GM19238 (cell line): ENCODE data around the gene DFFA.
"Not testable (repeated sequence)": the region's sequence is repeated elsewhere in the genome, so short reads cannot be mapped to it uniquely, and the experiment has no call there.

Experiments used
- DNase-seq: peaks from one replicate; pipeline ENCODE4 v3.0.0; 2011; ENCODE audit warnings: low spot score; ENCODE audit not compliant: insufficient read length

The DFFA gene

GRCh38 chr1:10430216-10431069 lies 41.9 kb downstream of the DFFA start, which contains the start of gene CENPS:
TSS of gene CENPS (plus strand) at chr1:10430433. CDS start at chr1:10430518, 85 bp downstream.
- DNase-seq: peak; percentile 96

- DNase-seq: no peak
Measured at GRCh38 chr1:10429868-10430215, 42.5 kb downstream of the DFFA start.

DNA sequence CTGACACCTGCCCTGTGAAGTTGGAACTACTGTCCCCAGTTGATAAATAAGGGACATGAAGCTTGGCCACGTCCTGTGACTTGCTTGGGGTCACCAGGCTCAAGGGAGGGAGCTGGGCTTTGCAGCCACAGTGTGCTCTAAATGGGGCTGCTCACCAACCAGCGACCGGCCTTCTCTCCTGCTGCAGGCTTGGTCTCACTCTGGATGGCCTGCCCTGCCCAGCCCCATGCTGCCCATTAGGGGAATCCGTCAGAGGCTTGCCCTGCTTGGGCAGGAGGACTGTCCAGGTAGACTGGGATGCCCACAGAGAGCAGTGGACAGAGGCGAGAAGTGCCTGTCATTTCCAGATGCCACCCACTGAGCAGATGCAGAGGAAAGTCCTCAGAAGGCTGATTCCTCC lies 43.3 kb downstream of the DFFA start:
- no peak for DNase-seq

DNA sequence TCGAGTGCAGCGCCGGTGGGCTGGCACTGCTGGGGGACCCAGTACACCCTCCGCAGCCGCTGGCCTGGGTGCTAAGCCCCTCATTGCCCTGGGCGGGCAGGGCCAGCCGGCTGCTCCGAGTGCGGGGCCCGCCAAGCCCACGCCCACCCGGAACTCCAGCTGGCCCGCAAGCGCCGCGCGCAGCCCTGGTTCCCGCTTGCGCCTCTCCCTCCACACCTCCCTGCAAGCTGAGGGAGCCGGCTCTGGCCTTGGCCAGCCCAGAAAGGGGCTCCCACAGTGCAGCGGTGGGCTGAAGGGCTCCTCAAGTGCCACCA lies 45.8 kb downstream of the DFFA start:
- DNase-seq: not testable (repeated sequence)

- not testable (repeated sequence) for DNase-seq
Measured at GRCh38 chr1:10425826-10426534, 46.3 kb downstream of the DFFA start.

GRCh38 chr1:10424651-10425050 lies 47.7 kb downstream of the DFFA start:
- DNase-seq: no peak

DNA sequence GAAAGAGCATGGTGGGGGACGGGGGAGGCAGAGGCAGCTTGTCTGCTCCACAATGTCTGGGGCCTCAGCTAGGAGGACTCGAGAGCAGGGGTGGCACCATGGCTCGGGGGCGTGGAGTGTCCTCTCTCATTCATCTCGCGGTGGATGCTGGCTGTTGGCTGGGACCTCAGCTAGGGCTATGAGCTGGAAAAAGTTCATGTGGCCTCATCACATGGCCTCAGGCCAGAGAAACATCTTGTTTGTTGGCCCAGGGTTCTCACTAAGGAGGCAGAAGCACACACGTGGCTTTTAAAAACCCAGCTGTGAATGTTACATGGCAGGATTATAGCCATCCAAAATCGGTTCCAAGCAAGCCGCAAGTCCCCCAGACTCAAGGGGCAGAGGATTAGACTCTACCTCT lies 48.3 kb downstream of the DFFA start:
- no peak for DNase-seq

DNA sequence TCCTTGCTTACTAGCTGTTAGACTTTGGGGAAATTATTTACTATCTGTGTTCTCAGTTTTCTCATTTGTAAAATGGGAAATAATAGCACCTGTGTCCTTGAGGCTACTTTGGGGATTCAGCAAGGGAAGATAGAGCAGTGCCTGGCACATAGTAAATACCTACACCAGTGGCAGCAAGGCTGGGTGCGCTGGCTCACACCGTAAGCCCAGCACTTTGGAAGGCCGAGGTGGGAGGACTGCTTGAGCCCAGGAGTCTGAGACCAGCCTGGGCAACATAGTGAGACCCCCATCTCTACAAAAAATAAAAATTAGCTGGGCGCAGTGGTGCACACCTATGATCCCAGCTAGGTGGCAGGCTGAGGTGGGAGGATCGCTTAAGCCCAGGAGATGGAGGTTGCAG lies 50.7 kb downstream of the DFFA start:
- DNase-seq: no peak

GRCh38 chr1:10419351-10419750 lies 53.0 kb downstream of the DFFA start:
- no peak for DNase-seq

- DNase-seq: not testable (repeated sequence)
Measured at GRCh38 chr1:10418741-10419140, 53.6 kb downstream of the DFFA start.

DNA sequence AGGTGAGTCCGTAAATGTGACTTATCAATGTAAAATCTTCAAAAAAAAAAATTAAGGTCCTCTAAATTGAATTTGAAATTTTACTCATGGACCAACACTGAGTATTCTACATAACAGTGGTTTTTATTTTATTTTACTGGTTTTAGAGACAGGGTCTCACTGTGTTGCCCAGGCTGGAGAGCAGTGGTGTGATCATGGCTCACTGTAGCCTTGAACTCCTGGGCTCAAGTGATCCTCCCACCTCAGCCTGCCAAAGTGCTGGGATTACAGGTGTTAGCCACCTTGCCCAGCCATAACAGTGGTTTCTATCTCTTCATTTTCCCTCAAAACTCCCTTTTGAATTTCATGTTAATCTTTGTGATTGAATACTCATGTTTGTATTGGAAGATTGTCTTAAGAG lies 56.4 kb downstream of the DFFA start:
- DNase-seq: not testable (repeated sequence)

GRCh38 chr1:10415211-10415930 lies 57.0 kb downstream of the DFFA start:
- DNase-seq: no peak

DNA sequence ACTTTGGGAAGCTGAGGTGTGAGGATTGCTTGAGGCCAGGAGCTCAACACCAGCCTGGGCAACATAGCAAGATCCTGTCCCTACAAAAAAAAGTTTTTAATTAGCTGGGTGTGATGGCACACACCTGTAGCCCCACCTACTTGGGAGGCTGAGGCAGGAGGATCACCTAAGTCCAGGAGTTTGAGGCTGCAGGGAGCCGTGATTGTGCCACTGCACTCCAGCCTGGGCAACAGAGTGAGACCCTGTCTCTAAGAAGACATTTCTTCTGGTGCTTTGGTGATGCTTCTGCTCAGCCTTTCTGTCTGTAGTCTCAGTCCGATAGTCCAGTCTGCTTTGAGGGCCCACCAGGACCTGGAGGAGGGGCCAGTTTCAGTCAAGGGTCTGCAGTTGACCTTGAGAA lies 65.1 kb downstream of the DFFA start:
- DNase-seq: no peak
